PC-9 (cell line): ENCODE data around the gene EDA. TPM values are rescaled to one million over a fixed set of nuclear protein-coding genes. Genes with fewer than 3 reads are reported as not detected.

ENCODE experiments used
- BruUV-seq: library from RNA; stranded (reverse); fragments of 400-500 nt; replicated peaks from 2 replicates; lab custom pipeline; 2021; lab: Mats Ljungman, UMichigan
- CTCF ChIA-PET: fragments of 300-600 bp; sonication (Branson Sonifier 250); formaldehyde crosslinking; loops from one replicate; lab custom pipeline; 2022; ENCODE audit warnings: antibody characterized with exemption; lab: Charles Lee
- POLR2A ChIA-PET: fragments of 300-600 bp; sonication (Branson Sonifier 250); formaldehyde crosslinking; loops from one replicate; lab custom pipeline; 2022; ENCODE audit warnings: antibody characterized with exemption; ENCODE audit not compliant: unreplicated experiment; lab: Charles Lee
- DNase-seq, 2 experiments: peaks; one replicate each; pipeline versions ENCODE4 v3.0.0 to v3.0.0-alpha.2; 2015 to 2022; ENCODE audit warnings: mixed read lengths in 1 of 2
- H2AFZ ChIP-seq: fragments of 200-600 bp; sonication (generic); 2 replicates; pipeline ENCODE4 v1.8.1; 2017; ENCODE audit warnings: antibody characterized with exemption
- H3F3A ChIP-seq: fragments of 200-600 bp; sonication (generic); 2 replicates; pipeline ENCODE4 v1.8.1; 2017; ENCODE audit warnings: antibody characterized with exemption, mild to moderate bottlenecking, low read depth; ENCODE audit not compliant: insufficient read depth
- H3K27ac ChIP-seq: fragments of 200-600 bp; sonication (generic); 2 replicates; pipeline ENCODE4 v1.6.1; 2016; ENCODE audit warnings: mixed run types
- H3K27me3 ChIP-seq: fragments of 200-600 bp; sonication (generic); 2 replicates; pipeline ENCODE4 v1.6.1; 2016; ENCODE audit warnings: low read depth, mixed run types; ENCODE audit not compliant: insufficient read depth
- H3K36me3 ChIP-seq: fragments of 200-600 bp; sonication (generic); 2 replicates; pipeline ENCODE4 v1.6.1; 2016; ENCODE audit warnings: low read depth, mixed run types
- H3K4me1 ChIP-seq: fragments of 200-600 bp; sonication (generic); replicated peaks from 2 replicates; pipeline ENCODE4 v1.6.1; 2016; ENCODE audit warnings: mixed run types; ENCODE audit not compliant: insufficient read depth
- H3K4me2 ChIP-seq: fragments of 200-600 bp; sonication (generic); 2 replicates; pipeline ENCODE4 v1.6.1; 2017; ENCODE audit warnings: mixed run types
- H3K4me3 ChIP-seq: fragments of 200-600 bp; sonication (generic); 2 replicates; pipeline ENCODE4 v1.6.1; 2016; ENCODE audit warnings: mixed run types
- H3K79me2 ChIP-seq: fragments of 200-600 bp; sonication (generic); 2 replicates; pipeline ENCODE4 v1.6.1; 2017; ENCODE audit warnings: low read depth, mixed run types
- H3K9me2 ChIP-seq: fragments of 200-600 bp; sonication (generic); 2 replicates; pipeline ENCODE4 v1.8.1; 2017; ENCODE audit warnings: mild to moderate bottlenecking; ENCODE audit not compliant: insufficient read depth
- H3K9me3 ChIP-seq: fragments of 200-600 bp; sonication (generic); 2 replicates; pipeline ENCODE4 v1.8.1; 2016; ENCODE audit warnings: low read depth; ENCODE audit not compliant: insufficient read depth
- H4K20me1 ChIP-seq: fragments of 200-600 bp; sonication (generic); 2 replicates; pipeline ENCODE4 v1.8.1; 2017; ENCODE audit not compliant: insufficient read depth
- CTCF ChIP-seq: fragments of 200-600 bp; sonication (generic); conservative IDR thresholded peaks from 2 replicates; pipeline ENCODE4 v1.6.1; 2017; ENCODE audit warnings: mixed run types, antibody characterized with exemption, mild to moderate bottlenecking, moderate library complexity
- EZH2 ChIP-seq: fragments of 200-600 bp; sonication (generic); IDR thresholded peaks from 2 replicates; pipeline ENCODE4 v1.8.0; 2017; ENCODE audit warnings: antibody characterized with exemption, low read depth
- intact Hi-C: fragments of 100-400 bp; cut with micrococcal nuclease; formaldehyde crosslinking; loops from one replicate; pipeline ENCODE4 v1.10.0; 2022; ENCODE audit not compliant: unreplicated experiment
- total RNA-seq: library from RNA; stranded (reverse); gene quantifications from 2 replicates; pipeline ENCODE4 v1.2.3, GENCODE V29; 2021

Gene EDA
- total RNA-seq, 1 experiment from 2014 or later = not detected

- ChIA-PET CTCF (no interaction called here), POLR2A (no interaction called here)
- Histone ChIP-seq H3K36me3 (no peaks in the 10 kb centered on the region), H2AFZ (no peak overlapping the region), H3K27ac (no peak overlapping the region), H3K9me2 (no peaks in the 10 kb centered on the region), H3F3A (no peaks in the 10 kb centered on the region), H4K20me1 (no peaks in the 10 kb centered on the region), H3K9me3 (no peaks in the 10 kb centered on the region), H3K4me2 (no peak overlapping the region), H3K4me1 (no peaks in the 10 kb centered on the region), H3K79me2 (no peaks in the 10 kb centered on the region), H3K27me3 (no peaks in the 10 kb centered on the region), H3K4me3 (no peak overlapping the region)
- intact Hi-C loops = no loop called here
- no TSS peak for BruUV-seq
- no peak for DNase-seq
- no peak for TF ChIP-seq EZH2
- TF ChIP-seq CTCF = no peak
Observed at GRCh38 chrX:69761633-69762032, 145.7 kb downstream of the EDA start.

DNA sequence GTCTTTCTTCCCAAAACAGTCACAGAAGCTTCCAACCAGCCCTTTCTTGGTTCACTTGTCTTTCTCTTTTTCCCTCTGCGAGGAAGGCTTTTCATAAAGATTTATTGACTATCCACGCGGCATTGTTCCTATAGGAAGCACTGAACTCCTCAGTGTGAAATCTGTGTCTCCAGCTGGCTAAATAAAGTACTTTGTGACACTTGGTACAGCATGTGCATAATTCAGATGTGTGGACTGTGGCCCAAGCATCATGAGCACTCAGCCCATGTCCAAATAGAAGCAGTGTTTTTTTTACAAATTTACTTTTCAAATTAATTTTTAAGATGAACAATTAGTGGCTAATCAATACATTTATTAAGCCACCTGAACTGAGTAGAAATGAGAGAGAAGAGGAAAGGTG lies 146.4 kb downstream of the EDA start:
- intact Hi-C loops = no loop called here
- Histone ChIP-seq H3K9me2 (no peaks in the 10 kb centered on the region), H2AFZ (no peak overlapping the region), H3K79me2 (no peaks in the 10 kb centered on the region), H3K4me2 (no peak overlapping the region), H3K36me3 (no peaks in the 10 kb centered on the region), H4K20me1 (no peaks in the 10 kb centered on the region), H3K27me3 (no peaks in the 10 kb centered on the region), H3K27ac (no peak overlapping the region), H3K9me3 (no peaks in the 10 kb centered on the region), H3K4me3 (no peak overlapping the region), H3F3A (no peaks in the 10 kb centered on the region), H3K4me1 (no peaks in the 10 kb centered on the region)
- DNase-seq = no peak
- ChIA-PET POLR2A (no interaction called here), CTCF (no interaction called here)
- TF ChIP-seq EZH2 (no peak), CTCF (no peak)
- BruUV-seq = no TSS peak

- H3K36me3 ChIP-seq = no peaks in the 10 kb centered on the region
- POLR2A ChIA-PET = no interaction called here
- H3K27me3 ChIP-seq = no peaks in the 10 kb centered on the region
- DNase-seq = no peak
- no peak overlapping the region for H3K4me3 ChIP-seq
- no TSS peak for BruUV-seq
- intact Hi-C loops = no loop called here
- no peaks in the 10 kb centered on the region for H3K9me3 ChIP-seq
- CTCF ChIA-PET = no interaction called here
- no peak overlapping the region for H3K27ac ChIP-seq
- no peaks in the 10 kb centered on the region for H3K79me2 ChIP-seq
- H3K4me2 ChIP-seq = no peak overlapping the region
- H3F3A ChIP-seq = no peaks in the 10 kb centered on the region
- TF ChIP-seq CTCF (no peak), EZH2 (no peak)
- no peaks in the 10 kb centered on the region for H4K20me1 ChIP-seq
- no peaks in the 10 kb centered on the region for H3K4me1 ChIP-seq
- H3K9me2 ChIP-seq = no peaks in the 10 kb centered on the region
- H2AFZ ChIP-seq = no peak overlapping the region
Observed at GRCh38 chrX:69793260-69793935, 177.5 kb downstream of the EDA start.
